ENCODE results near the gene TMEM140. TPM values are rescaled to one million over a fixed set of nuclear protein-coding genes. Genes with fewer than 3 reads are reported as not detected.

Gene TMEM140
- total and polyA plus RNA-seq, 9 of the 15 experiments (the other 6 are each of a cell fraction or from before 2014, with no cell fraction given), result 0.03 to 0.82 (median 0.23) TPM

DNA sequence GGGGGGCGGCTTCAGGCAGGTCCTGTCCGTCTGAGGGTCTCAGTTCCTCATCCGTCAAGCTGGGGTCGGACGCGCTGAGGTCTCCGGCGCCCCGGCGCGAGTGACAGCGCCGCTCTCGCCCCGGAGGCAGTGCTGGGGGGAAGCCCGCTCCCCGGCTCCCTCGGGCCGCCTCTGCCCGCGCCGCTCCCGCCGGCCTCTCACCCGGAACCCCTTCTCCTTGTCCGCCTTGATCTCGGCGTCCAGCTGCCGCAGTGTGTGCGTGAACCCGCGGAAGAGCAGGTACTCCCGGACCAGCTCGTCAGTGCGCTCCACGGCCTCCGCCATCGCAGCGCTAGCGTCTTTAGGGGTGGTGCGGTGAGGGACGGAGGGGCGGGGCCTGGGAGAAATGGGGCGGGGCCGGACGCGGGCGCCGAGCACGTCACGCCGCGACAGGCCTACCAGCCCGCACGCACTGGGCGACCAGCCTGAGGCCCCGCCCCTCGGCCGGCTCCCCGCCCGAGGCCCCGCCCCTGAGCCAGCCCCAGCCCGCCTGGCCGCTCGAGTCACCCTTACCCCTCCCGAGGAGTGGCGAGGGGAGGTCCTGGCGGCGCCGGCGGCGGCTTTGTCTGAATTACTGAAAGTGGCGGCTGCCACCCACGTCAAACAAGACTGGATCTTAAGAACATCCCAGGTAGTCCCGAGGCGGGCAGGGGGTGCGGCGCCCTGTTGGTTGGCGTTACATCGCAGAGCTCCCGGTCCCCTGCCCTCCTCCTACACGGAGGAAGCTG lies 63.5 kb downstream of the TMEM140 start, which contains the start of gene WDR91 (continued):
- no peak for TF ChIP-seq MYBL2 (IDR thresholded peaks at IDR 0.05; ENCODE audit: low read depth)
- no peak for TF ChIP-seq MYBL2 (CRISPR knock-in tag; IDR thresholded peaks at IDR 0.05; ENCODE audit: borderline replicate concordance)
- TF ChIP-seq, protein P1, sequence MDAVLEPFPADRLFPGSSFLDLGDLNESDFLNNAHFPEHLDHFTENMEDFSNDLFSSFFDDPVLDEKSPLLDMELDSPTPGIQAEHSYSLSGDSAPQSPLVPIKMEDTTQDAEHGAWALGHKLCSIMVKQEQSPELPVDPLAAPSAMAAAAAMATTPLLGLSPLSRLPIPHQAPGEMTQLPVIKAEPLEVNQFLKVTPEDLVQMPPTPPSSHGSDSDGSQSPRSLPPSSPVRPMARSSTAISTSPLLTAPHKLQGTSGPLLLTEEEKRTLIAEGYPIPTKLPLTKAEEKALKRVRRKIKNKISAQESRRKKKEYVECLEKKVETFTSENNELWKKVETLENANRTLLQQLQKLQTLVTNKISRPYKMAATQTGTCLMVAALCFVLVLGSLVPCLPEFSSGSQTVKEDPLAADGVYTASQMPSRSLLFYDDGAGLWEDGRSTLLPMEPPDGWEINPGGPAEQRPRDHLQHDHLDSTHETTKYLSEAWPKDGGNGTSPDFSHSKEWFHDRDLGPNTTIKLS (IDR thresholded peaks at IDR 0.05; ENCODE audit: borderline replicate concordance, low read depth), result no peak
- TF ChIP-seq, protein P2, sequence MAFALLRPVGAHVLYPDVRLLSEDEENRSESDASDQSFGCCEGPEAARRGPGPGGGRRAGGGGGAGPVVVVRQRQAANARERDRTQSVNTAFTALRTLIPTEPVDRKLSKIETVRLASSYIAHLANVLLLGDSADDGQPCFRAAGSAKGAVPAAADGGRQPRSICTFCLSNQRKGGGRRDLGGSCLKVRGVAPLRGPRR (CRISPR knock-in tag; IDR thresholded peaks at IDR 0.05), result no peak
- TF ChIP-seq, protein P3, sequence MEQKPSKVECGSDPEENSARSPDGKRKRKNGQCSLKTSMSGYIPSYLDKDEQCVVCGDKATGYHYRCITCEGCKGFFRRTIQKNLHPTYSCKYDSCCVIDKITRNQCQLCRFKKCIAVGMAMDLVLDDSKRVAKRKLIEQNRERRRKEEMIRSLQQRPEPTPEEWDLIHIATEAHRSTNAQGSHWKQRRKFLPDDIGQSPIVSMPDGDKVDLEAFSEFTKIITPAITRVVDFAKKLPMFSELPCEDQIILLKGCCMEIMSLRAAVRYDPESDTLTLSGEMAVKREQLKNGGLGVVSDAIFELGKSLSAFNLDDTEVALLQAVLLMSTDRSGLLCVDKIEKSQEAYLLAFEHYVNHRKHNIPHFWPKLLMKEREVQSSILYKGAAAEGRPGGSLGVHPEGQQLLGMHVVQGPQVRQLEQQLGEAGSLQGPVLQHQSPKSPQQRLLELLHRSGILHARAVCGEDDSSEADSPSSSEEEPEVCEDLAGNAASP (IDR thresholded peaks at IDR 0.05), result no peak
- TF ChIP-seq BCOR (IDR thresholded peaks at IDR 0.05), result no peak
- TF ChIP-seq NR4A1 (CRISPR knock-in tag; IDR thresholded peaks at IDR 0.05), result peak; percentile 27; the same call in 1 of the 2 replicates
- no peak for TF ChIP-seq NR4A1 (tag; IDR thresholded peaks at IDR 0.05)
- TF ChIP-seq, protein P4, sequence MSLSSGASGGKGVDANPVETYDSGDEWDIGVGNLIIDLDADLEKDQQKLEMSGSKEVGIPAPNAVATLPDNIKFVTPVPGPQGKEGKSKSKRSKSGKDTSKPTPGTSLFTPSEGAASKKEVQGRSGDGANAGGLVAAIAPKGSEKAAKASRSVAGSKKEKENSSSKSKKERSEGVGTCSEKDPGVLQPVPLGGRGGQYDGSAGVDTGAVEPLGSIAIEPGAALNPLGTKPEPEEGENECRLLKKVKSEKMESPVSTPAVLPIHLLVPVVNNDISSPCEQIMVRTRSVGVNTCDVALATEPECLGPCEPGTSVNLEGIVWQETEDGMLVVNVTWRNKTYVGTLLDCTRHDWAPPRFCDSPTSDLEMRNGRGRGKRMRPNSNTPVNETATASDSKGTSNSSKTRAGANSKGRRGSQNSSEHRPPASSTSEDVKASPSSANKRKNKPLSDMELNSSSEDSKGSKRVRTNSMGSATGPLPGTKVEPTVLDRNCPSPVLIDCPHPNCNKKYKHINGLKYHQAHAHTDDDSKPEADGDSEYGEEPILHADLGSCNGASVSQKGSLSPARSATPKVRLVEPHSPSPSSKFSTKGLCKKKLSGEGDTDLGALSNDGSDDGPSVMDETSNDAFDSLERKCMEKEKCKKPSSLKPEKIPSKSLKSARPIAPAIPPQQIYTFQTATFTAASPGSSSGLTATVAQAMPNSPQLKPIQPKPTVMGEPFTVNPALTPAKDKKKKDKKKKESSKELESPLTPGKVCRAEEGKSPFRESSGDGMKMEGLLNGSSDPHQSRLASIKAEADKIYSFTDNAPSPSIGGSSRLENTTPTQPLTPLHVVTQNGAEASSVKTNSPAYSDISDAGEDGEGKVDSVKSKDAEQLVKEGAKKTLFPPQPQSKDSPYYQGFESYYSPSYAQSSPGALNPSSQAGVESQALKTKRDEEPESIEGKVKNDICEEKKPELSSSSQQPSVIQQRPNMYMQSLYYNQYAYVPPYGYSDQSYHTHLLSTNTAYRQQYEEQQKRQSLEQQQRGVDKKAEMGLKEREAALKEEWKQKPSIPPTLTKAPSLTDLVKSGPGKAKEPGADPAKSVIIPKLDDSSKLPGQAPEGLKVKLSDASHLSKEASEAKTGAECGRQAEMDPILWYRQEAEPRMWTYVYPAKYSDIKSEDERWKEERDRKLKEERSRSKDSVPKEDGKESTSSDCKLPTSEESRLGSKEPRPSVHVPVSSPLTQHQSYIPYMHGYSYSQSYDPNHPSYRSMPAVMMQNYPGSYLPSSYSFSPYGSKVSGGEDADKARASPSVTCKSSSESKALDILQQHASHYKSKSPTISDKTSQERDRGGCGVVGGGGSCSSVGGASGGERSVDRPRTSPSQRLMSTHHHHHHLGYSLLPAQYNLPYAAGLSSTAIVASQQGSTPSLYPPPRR (CRISPR knock-in tag; IDR thresholded peaks at IDR 0.05; ENCODE audit: borderline replicate concordance), result no peak
- TF ChIP-seq, protein P5, sequence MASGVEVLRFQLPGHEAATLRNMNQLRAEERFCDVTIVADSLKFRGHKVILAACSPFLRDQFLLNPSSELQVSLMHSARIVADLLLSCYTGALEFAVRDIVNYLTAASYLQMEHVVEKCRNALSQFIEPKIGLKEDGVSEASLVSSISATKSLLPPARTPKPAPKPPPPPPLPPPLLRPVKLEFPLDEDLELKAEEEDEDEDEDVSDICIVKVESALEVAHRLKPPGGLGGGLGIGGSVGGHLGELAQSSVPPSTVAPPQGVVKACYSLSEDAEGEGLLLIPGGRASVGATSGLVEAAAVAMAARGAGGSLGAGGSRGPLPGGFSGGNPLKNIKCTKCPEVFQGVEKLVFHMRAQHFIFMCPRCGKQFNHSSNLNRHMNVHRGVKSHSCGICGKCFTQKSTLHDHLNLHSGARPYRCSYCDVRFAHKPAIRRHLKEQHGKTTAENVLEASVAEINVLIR (CRISPR knock-in tag; IDR thresholded peaks at IDR 0.05), result no peak
- TF ChIP-seq XRCC3 (IDR thresholded peaks at IDR 0.05), result no peak
- TF ChIP-seq HNRNPH1 (optimal IDR thresholded peaks at IDR 0.05; ENCODE audit: low read depth, low read length), result no peak
- no peak for TF ChIP-seq ZNF274 (IDR thresholded peaks at IDR 0.05; ENCODE audit: borderline replicate concordance, low read depth, low read length)
- no peak for TF ChIP-seq HOXB6 (CRISPR knock-in tag; IDR thresholded peaks at IDR 0.05; ENCODE audit: borderline replicate concordance)
- no peak for TF ChIP-seq WHSC1 (IDR thresholded peaks at IDR 0.05; ENCODE audit: low read length)

All from K562 (cell line).